ENCODE measurements around the gene COQ4. TPM values are rescaled to one million over a fixed set of nuclear protein-coding genes. Genes with fewer than 3 reads are reported as not detected.
A peak's percentile ranks its signal among the peaks of the same experiment; 100 is the strongest.

The COQ4 gene
- total RNA-seq, 3 donors from 2014 or later (not counting 1 experiment from before 2014, with no cell fraction given): 28.2 to 34.5 (median 30.4) TPM

- TF ChIP-seq CTCF (IDR thresholded peaks at IDR 0.05): no peak
- H3K27ac Mint-ChIP-seq: no peak overlapping the region
- H3K27me3 Mint-ChIP-seq (ENCODE audit: low read depth in 2 of 2): peaks cover 0 to 9% of the 10 kb centered on the region in 2 donors
- Histone ChIP-seq H3K36me3 (ENCODE audit: control insufficient read depth, insufficient read depth, low read length) (no peaks in the 10 kb centered on the region), H3K27me3 (ENCODE audit: control insufficient read depth, insufficient read depth, low read length) (no peaks in the 10 kb centered on the region), H3K4me3 (ENCODE audit: low read length) (no peak overlapping the region), H3K27ac (ENCODE audit: low read length) (no peak overlapping the region), H3K9me3 (ENCODE audit: control insufficient read depth, insufficient read depth, low read length) (no peaks in the 10 kb centered on the region), H3K4me1 (ENCODE audit: control insufficient read depth, insufficient read depth, low read length) (peaks cover 22% of the 10 kb centered on the region)
- intact Hi-C loops (cut with micrococcal nuclease): no loop called here
- no peaks in the 10 kb centered on the region for H3K36me3 Mint-ChIP-seq
- H3K9me3 Mint-ChIP-seq: no peaks in the 10 kb centered on the region
- 85% methylated on average over 4 of the region's 4 CpGs for WGBS (ENCODE audit: insufficient coverage)
- peaks cover 12 to 13% of the 10 kb centered on the region in 2 donors for H3K4me1 Mint-ChIP-seq
- ATAC-seq: no peak
- no peak for DNase-seq
- H3K4me3 Mint-ChIP-seq: no peak overlapping the region
Observed at GRCh38 chr9:128365525-128365924, 42.9 kb downstream of the COQ4 start.

GRCh38 chr9:128369024-128369706 lies 46.5 kb downstream of the COQ4 start:
- intact Hi-C loops (cut with micrococcal nuclease): no loop called here
- Mint-ChIP-seq H3K27ac (no peak overlapping the region), H3K4me3 (no peak overlapping the region), H3K36me3 (no peaks in the 10 kb centered on the region), H3K27me3 (ENCODE audit: low read depth in 2 of 2) (peaks cover 0 to 9% of the 10 kb centered on the region in 2 donors), H3K4me1 (peaks cover 25 to 29% of the 10 kb centered on the region in 2 donors), H3K9me3 (no peaks in the 10 kb centered on the region)
- no peak for DNase-seq
- TF ChIP-seq CTCF (IDR thresholded peaks at IDR 0.05): no peak
- no peaks in the 10 kb centered on the region for H3K36me3 ChIP-seq (ENCODE audit: control insufficient read depth, insufficient read depth, low read length)
- H3K27me3 ChIP-seq (ENCODE audit: control insufficient read depth, insufficient read depth, low read length): no peaks in the 10 kb centered on the region
- H3K9me3 ChIP-seq (ENCODE audit: control insufficient read depth, insufficient read depth, low read length): no peaks in the 10 kb centered on the region
- peaks cover 29% of the 10 kb centered on the region for H3K4me1 ChIP-seq (ENCODE audit: control insufficient read depth, insufficient read depth, low read length)
- ATAC-seq: no peak
- WGBS (ENCODE audit: insufficient coverage): 96% methylated on average over 9 of the region's 9 CpGs
- no peak overlapping the region for H3K27ac ChIP-seq (ENCODE audit: low read length)
- no peak overlapping the region for H3K4me3 ChIP-seq (ENCODE audit: low read length)

GRCh38 chr9:128370367-128370751 lies 47.7 kb downstream of the COQ4 start:
- no peak for ATAC-seq
- intact Hi-C loops (cut with micrococcal nuclease): no loop called here
- peak overlapping the region; percentile 82 for H3K27ac ChIP-seq (ENCODE audit: low read length)
- Mint-ChIP-seq H3K9me3 (no peaks in the 10 kb centered on the region), H3K36me3 (no peaks in the 10 kb centered on the region), H3K4me3 (peak overlapping the region; percentile 96), H3K27ac (peak overlapping the region; percentile 96 to 99), H3K27me3 (ENCODE audit: low read depth in 2 of 2) (peaks cover 0 to 5% of the 10 kb centered on the region in 2 donors), H3K4me1 (peaks cover 25 to 29% of the 10 kb centered on the region in 2 donors)
- H3K4me3 ChIP-seq (ENCODE audit: low read length): peak overlapping the region; percentile 72
- DNase-seq: no peak
- TF ChIP-seq CTCF (IDR thresholded peaks at IDR 0.05): no peak
- H3K9me3 ChIP-seq (ENCODE audit: control insufficient read depth, insufficient read depth, low read length): no peaks in the 10 kb centered on the region
- H3K36me3 ChIP-seq (ENCODE audit: control insufficient read depth, insufficient read depth, low read length): peaks cover 2% of the 10 kb centered on the region
- H3K27me3 ChIP-seq (ENCODE audit: control insufficient read depth, insufficient read depth, low read length): no peaks in the 10 kb centered on the region
- H3K4me1 ChIP-seq (ENCODE audit: control insufficient read depth, insufficient read depth, low read length): peaks cover 21% of the 10 kb centered on the region

All from natural killer cell (primary cell).